Trophoblast cell (in vitro differentiated cells and primary cell): ENCODE data around the gene PRPSAP2.
"Not testable (repeated sequence)": the region's sequence is repeated elsewhere in the genome, so short reads cannot be mapped to it uniquely, and the experiment has no call there.

Experiments
- DNase-seq, 2 donors: peaks; one replicate each; pipeline ENCODE4 v3.0.0-alpha.2; 2016
- H2AFZ ChIP-seq: 2 replicates; pipeline ENCODE4 v1.6.1; 2013; ENCODE audit warnings: low read length, moderate library complexity, mild to moderate bottlenecking; ENCODE audit not compliant: insufficient read depth, poor library complexity
- H2AK5ac ChIP-seq: 2 replicates; pipeline ENCODE4 v1.6.1; 2013; ENCODE audit warnings: mild to moderate bottlenecking, low read length
- H2BK120ac ChIP-seq: 2 replicates; pipeline ENCODE4 v1.6.1; 2013; ENCODE audit warnings: low read length, mild to moderate bottlenecking, moderate library complexity; ENCODE audit not compliant: insufficient read depth, poor library complexity
- H2BK12ac ChIP-seq: 2 replicates; pipeline ENCODE4 v1.6.1; 2013; ENCODE audit warnings: mild to moderate bottlenecking, low read length, moderate library complexity
- H2BK5ac ChIP-seq: 2 replicates; pipeline ENCODE4 v1.6.1; 2013; ENCODE audit warnings: low read length, low read depth, moderate library complexity, mild to moderate bottlenecking; ENCODE audit not compliant: poor library complexity
- H3K14ac ChIP-seq: 2 replicates; pipeline ENCODE4 v1.6.1; 2013; ENCODE audit warnings: mild to moderate bottlenecking, low read length
- H3K18ac ChIP-seq: 2 replicates; pipeline ENCODE4 v1.6.1; 2013; ENCODE audit warnings: mild to moderate bottlenecking, low read length
- H3K23ac ChIP-seq: 2 replicates; pipeline ENCODE4 v1.6.1; 2013; ENCODE audit warnings: low read length
- H3K27ac ChIP-seq: 2 replicates; pipeline ENCODE4 v1.5.1; 2013; ENCODE audit warnings: low read depth, mild to moderate bottlenecking, inconsistent platforms, low read length, moderate library complexity
- H3K27me3 ChIP-seq: 2 replicates; pipeline ENCODE4 v1.6.1; 2013; ENCODE audit warnings: inconsistent platforms, mild to moderate bottlenecking, low read length, moderate library complexity; ENCODE audit not compliant: insufficient read depth
- H3K36me3 ChIP-seq, 2 experiments: 1 replicate in 1 of 2; 2 replicates in 1 of 2; pipeline ENCODE4 v1.6.1; 2013; ENCODE audit warnings: low read length in 2 of 2, mild to moderate bottlenecking in 2 of 2, moderate library complexity in 1 of 2; ENCODE audit not compliant: insufficient read depth in 2 of 2, control insufficient read depth in 1 of 2
- H3K4ac ChIP-seq: 2 replicates; pipeline ENCODE4 v1.6.1; 2013; ENCODE audit warnings: low read depth, mild to moderate bottlenecking, low read length, moderate library complexity
- H3K4me1 ChIP-seq, 2 experiments: 1 replicate in 1 of 2; 2 replicates in 1 of 2; pipeline ENCODE4 v1.6.1; 2013; ENCODE audit warnings: low read length in 2 of 2, mild to moderate bottlenecking in 2 of 2, moderate library complexity in 1 of 2; ENCODE audit not compliant: insufficient read depth in 2 of 2, control insufficient read depth in 1 of 2
- H3K4me2 ChIP-seq: 2 replicates; pipeline ENCODE4 v1.6.1; 2013; ENCODE audit warnings: inconsistent platforms, mild to moderate bottlenecking, low read length, moderate library complexity
- H3K4me3 ChIP-seq: 2 replicates; pipeline ENCODE4 v1.5.1; 2013; ENCODE audit warnings: mild to moderate bottlenecking, low read depth, low read length, inconsistent platforms
- H3K79me1 ChIP-seq: one replicate; pipeline ENCODE4 v1.6.1; 2013; ENCODE audit warnings: low read length
- H3K79me2 ChIP-seq: 2 replicates; pipeline ENCODE4 v1.6.1; 2013; ENCODE audit warnings: low read length, mild to moderate bottlenecking; ENCODE audit not compliant: control insufficient read depth, insufficient read depth, poor library complexity
- H3K9ac ChIP-seq: 2 replicates; pipeline ENCODE4 v1.6.1; 2013; ENCODE audit warnings: mild to moderate bottlenecking, low read length
- H3K9me3 ChIP-seq: 2 replicates; pipeline ENCODE4 v1.6.1; 2013; ENCODE audit warnings: low read depth, mild to moderate bottlenecking, control low read depth, inconsistent platforms, low read length; ENCODE audit not compliant: insufficient read depth
- H4K12ac ChIP-seq: 2 replicates; pipeline ENCODE4 v1.6.1; 2013; ENCODE audit warnings: low read depth, mild to moderate bottlenecking, low read length, moderate library complexity
- H4K8ac ChIP-seq: 2 replicates; pipeline ENCODE4 v1.6.1; 2013; ENCODE audit warnings: low read depth, mild to moderate bottlenecking, low read length, moderate library complexity
- H4K91ac ChIP-seq: one replicate; pipeline ENCODE4 v1.6.1; 2013; ENCODE audit warnings: low read depth, mild to moderate bottlenecking, low read length, moderate library complexity
- WGBS: extraction: QIAGEN DNeasy Blood & Tissue Kit; methylation state at CpG from one replicate; pipeline ENCODE4 v1.1.7; 2013; ENCODE audit warnings: missing lambda C conversion rate; ENCODE audit not compliant: insufficient read length, insufficient coverage; ENCODE audit errors: extremely low coverage; 5-methylcytosine and 5-hydroxymethylcytosine counted together

The PRPSAP2 gene

GRCh38 chr17:18953231-18953728, 95.3 kb downstream of the PRPSAP2 start:
- no peak overlapping the region for H3K23ac ChIP-seq
- no peak overlapping the region for H4K8ac ChIP-seq
- no peak overlapping the region for H2AFZ ChIP-seq
- no peaks in the 10 kb centered on the region for H3K27me3 ChIP-seq
- peaks cover 4% of the 10 kb centered on the region for H3K9me3 ChIP-seq
- no peak overlapping the region for H2AK5ac ChIP-seq
- no peak overlapping the region for H3K4ac ChIP-seq
- H3K79me1 ChIP-seq, result no peaks in the 10 kb centered on the region
- no peak overlapping the region for H3K18ac ChIP-seq
- no peak overlapping the region for H3K14ac ChIP-seq
- no peak overlapping the region for H3K4me2 ChIP-seq
- H2BK5ac ChIP-seq, result no peak overlapping the region
- DNase-seq, result no peak
- no CpG with 5 or more reads among the region's 14 CpGs for WGBS
- H3K36me3 ChIP-seq, result no peaks in the 10 kb centered on the region
- H2BK120ac ChIP-seq, result no peak overlapping the region
- no peaks in the 10 kb centered on the region for H3K79me2 ChIP-seq
- no peak overlapping the region for H4K91ac ChIP-seq
- H3K4me1 ChIP-seq, result peaks cover 8 to 10% of the 10 kb centered on the region in 2 experiments
- H3K4me3 ChIP-seq, result no peak overlapping the region
- no peak overlapping the region for H2BK12ac ChIP-seq
- H3K9ac ChIP-seq, result no peak overlapping the region
- H3K27ac ChIP-seq, result no peak overlapping the region
- no peak overlapping the region for H4K12ac ChIP-seq

- H2BK5ac ChIP-seq, result no peak overlapping the region
- no peaks in the 10 kb centered on the region for H3K79me2 ChIP-seq
- no peak overlapping the region for H3K4me2 ChIP-seq
- no peak overlapping the region for H3K4ac ChIP-seq
- no peak overlapping the region for H3K18ac ChIP-seq
- no peak for DNase-seq
- H3K79me1 ChIP-seq, result no peaks in the 10 kb centered on the region
- H4K91ac ChIP-seq, result no peak overlapping the region
- peaks cover 4% of the 10 kb centered on the region for H3K9me3 ChIP-seq
- H3K27me3 ChIP-seq, result no peaks in the 10 kb centered on the region
- no peak overlapping the region for H3K23ac ChIP-seq
- H3K4me3 ChIP-seq, result no peak overlapping the region
- H3K4me1 ChIP-seq, result peaks cover 8 to 12% of the 10 kb centered on the region in 2 experiments
- H2AFZ ChIP-seq, result no peak overlapping the region
- no peak overlapping the region for H3K14ac ChIP-seq
- H2BK12ac ChIP-seq, result no peak overlapping the region
- no peak overlapping the region for H2AK5ac ChIP-seq
- no peak overlapping the region for H3K9ac ChIP-seq
- no peak overlapping the region for H4K8ac ChIP-seq
- no CpG with 5 or more reads among the region's 3 CpGs for WGBS
- no peak overlapping the region for H2BK120ac ChIP-seq
- no peaks in the 10 kb centered on the region for H3K36me3 ChIP-seq
- no peak overlapping the region for H3K27ac ChIP-seq
- H4K12ac ChIP-seq, result no peak overlapping the region
These were observed 96.4 kb downstream of the PRPSAP2 start for GRCh38 chr17:18954321-18954720.

GRCh38 chr17:18955009-18955408, 97.1 kb downstream of the PRPSAP2 start:
- H3K4me3 ChIP-seq, result no peak overlapping the region
- H3K9ac ChIP-seq, result no peak overlapping the region
- no peak overlapping the region for H3K23ac ChIP-seq
- no peak for DNase-seq
- H2BK120ac ChIP-seq, result no peak overlapping the region
- H3K36me3 ChIP-seq, result no peaks in the 10 kb centered on the region
- H3K9me3 ChIP-seq, result peaks cover 4% of the 10 kb centered on the region
- no peak overlapping the region for H2BK12ac ChIP-seq
- no peak overlapping the region for H3K4me2 ChIP-seq
- no peak overlapping the region for H3K18ac ChIP-seq
- no peak overlapping the region for H3K14ac ChIP-seq
- H2BK5ac ChIP-seq, result no peak overlapping the region
- WGBS, result no CpG with 5 or more reads among the region's 6 CpGs
- no peak overlapping the region for H3K27ac ChIP-seq
- no peak overlapping the region for H2AFZ ChIP-seq
- H3K79me2 ChIP-seq, result no peaks in the 10 kb centered on the region
- no peak overlapping the region for H2AK5ac ChIP-seq
- H3K27me3 ChIP-seq, result no peaks in the 10 kb centered on the region
- H4K8ac ChIP-seq, result no peak overlapping the region
- no peak overlapping the region for H4K91ac ChIP-seq
- H3K4me1 ChIP-seq, result peaks cover 8 to 9% of the 10 kb centered on the region in 2 experiments
- no peak overlapping the region for H4K12ac ChIP-seq
- no peaks in the 10 kb centered on the region for H3K79me1 ChIP-seq
- H3K4ac ChIP-seq, result no peak overlapping the region

GRCh38 chr17:18956021-18956420, 98.1 kb downstream of the PRPSAP2 start:
- not testable (repeated sequence) for H3K4me1 ChIP-seq, H3K14ac ChIP-seq, H3K9me3 ChIP-seq, H4K8ac ChIP-seq, H3K9ac ChIP-seq, H4K12ac ChIP-seq, H2AFZ ChIP-seq, H3K4me2 ChIP-seq, H3K18ac ChIP-seq, H3K4me3 ChIP-seq, H3K36me3 ChIP-seq, H3K23ac ChIP-seq, H2AK5ac ChIP-seq, H2BK5ac ChIP-seq, H3K4ac ChIP-seq, H3K79me1 ChIP-seq, H3K27ac ChIP-seq, H2BK12ac ChIP-seq, H4K91ac ChIP-seq, H3K27me3 ChIP-seq, H3K79me2 ChIP-seq, DNase-seq, H2BK120ac ChIP-seq
- no CpG with 5 or more reads among the region's 6 CpGs for WGBS
